Lung (tissue), 12 donors: ENCODE measurements around the gene RFPL2. TPM values are rescaled to one million over a fixed set of nuclear protein-coding genes. Genes with fewer than 3 reads are reported as not detected.
A peak's percentile ranks its signal among the peaks of the same experiment; 100 is the strongest.

Experiments
- ATAC-seq: fragments of 200-7000 bp; cut with Tn5 transposase; one replicate; pipeline ENCODE4 v1.9.1; 2020; ENCODE audit warnings: moderate number of reproducible peaks; ENCODE audit not compliant: insufficient read depth, low FRiP score
- DNase-seq, 3 donors: peaks; one replicate each; pipeline ENCODE4 v3.0.0-alpha.2; 2013 to 2017
- H3K27ac ChIP-seq, 2 donors: one replicate each; pipeline ENCODE4 v1.5.1; 2013; ENCODE audit warnings: mild to moderate bottlenecking in 2 of 2, moderate library complexity in 2 of 2, control low read depth in 1 of 2, inconsistent platforms in 1 of 2, low read depth in 1 of 2, low read length in 1 of 2
- H3K27me3 ChIP-seq, 3 donors: one replicate each; pipeline ENCODE4 v1.5.1; 2013; ENCODE audit warnings: low read length in 2 of 3; ENCODE audit not compliant: control insufficient read depth in 3 of 3, insufficient read depth in 3 of 3
- H3K36me3 ChIP-seq, 4 donors: one replicate each; pipeline ENCODE4 v1.5.1; 2013; ENCODE audit warnings: low read length in 4 of 4, mild to moderate bottlenecking in 1 of 4, moderate library complexity in 1 of 4; ENCODE audit not compliant: control insufficient read depth in 4 of 4, insufficient read depth in 4 of 4
- H3K4me1 ChIP-seq, 5 donors: one replicate each; pipeline ENCODE4 v1.5.1; 2013; ENCODE audit warnings: low read length in 5 of 5, mild to moderate bottlenecking in 2 of 5, moderate library complexity in 1 of 5; ENCODE audit not compliant: control insufficient read depth in 5 of 5, insufficient read depth in 5 of 5
- H3K4me3 ChIP-seq: one replicate; pipeline ENCODE4 v1.5.1; 2013; ENCODE audit warnings: mild to moderate bottlenecking, control low read depth, moderate library complexity
- H3K9ac ChIP-seq, 2 donors: one replicate each; pipeline ENCODE4 v1.5.1; 2013; ENCODE audit warnings: low read length in 2 of 2, control low read depth in 1 of 2; ENCODE audit not compliant: insufficient read depth in 1 of 2
- H3K9me3 ChIP-seq, 4 donors: one replicate each; pipeline ENCODE4 v1.5.1; 2013; ENCODE audit warnings: low read length in 3 of 4, mild to moderate bottlenecking in 1 of 4, moderate library complexity in 1 of 4; ENCODE audit not compliant: control insufficient read depth in 4 of 4, insufficient read depth in 3 of 4
- CTCF ChIP-seq: IDR thresholded peaks from 2 replicates; pipeline ENCODE4 v1.5.1; 2012; ENCODE audit warnings: mild to moderate bottlenecking; ENCODE audit errors: control extremely low read depth, extremely low read depth
- WGBS, 2 donors: extraction: QIAGEN DNeasy Blood & Tissue Kit; methylation state at CpG; one replicate each; pipeline ENCODE4 v1.1.7; 2013; 5-methylcytosine and 5-hydroxymethylcytosine counted together
- polyA plus RNA-seq, 2 donors: library from polyadenylated mRNA; stranded (reverse); fragments of 200-250 nt; gene quantifications; one replicate each; pipeline ENCODE4 v1.2.1, GENCODE V29; 2013
- total RNA-seq, 2 donors: library from RNA; depleted of rRNA in 1 of 2; stranded (reverse); fragments of >200 nt in 1 of 2; gene quantifications; one replicate each; pipeline ENCODE4 v1.2.1, GENCODE V29; 2014 to 2021
- donor health status: control.
- donor health status: control.
- donor health status: Bipolar disorder and iron deficiency.
- donor health status: healthy.
- donor health status: DM: yes; HTN: yes; CAD: no.

The RFPL2 gene
- total and polyA plus RNA-seq, 4 donors: 0.10 TPM; not detected in 3

GRCh38 chr22:32177221-32177765 is 27.6 kb downstream of the RFPL2 start:
- Histone ChIP-seq H3K36me3 (no peaks in the 10 kb centered on the region), H3K27me3 (peaks cover 8 to 49% (median 19%) of the 10 kb centered on the region in 3 donors), H3K27ac (no peak overlapping the region), H3K9ac (no peak overlapping the region), H3K4me1 (peaks cover 0 to 2% (median 0%) of the 10 kb centered on the region in 5 donors), H3K4me3 (no peak overlapping the region), H3K9me3 (peaks cover 0 to 19% (median 0%) of the 10 kb centered on the region in 4 donors)
- no peak for TF ChIP-seq CTCF
- WGBS, 2 donors: 88 to 93% methylated on average over 8 of the region's 8 CpGs
- DNase-seq: peak in 1 of 3 donors; percentile 1
- no peak for ATAC-seq

GRCh38 chr22:32175683-32176644 is 28.9 kb downstream of the RFPL2 start:
- 5% methylated on average over 54 to 73 of the region's 73 CpGs for WGBS, 2 donors
- Histone ChIP-seq H3K4me1 (peaks cover 0 to 2% (median 0%) of the 10 kb centered on the region in 5 donors), H3K36me3 (no peaks in the 10 kb centered on the region), H3K9me3 (peaks cover 0 to 19% (median 0%) of the 10 kb centered on the region in 4 donors), H3K9ac (no peak overlapping the region), H3K4me3 (no peak overlapping the region), H3K27me3 (peaks cover 8 to 44% (median 19%) of the 10 kb centered on the region in 3 donors), H3K27ac (no peak overlapping the region)
- DNase-seq (no peak), ATAC-seq (no peak)
- TF ChIP-seq CTCF: no peak

- H3K27me3 ChIP-seq: peaks cover 8 to 36% (median 16%) of the 10 kb centered on the region in 3 donors
- no peak for TF ChIP-seq CTCF
- peaks cover 0 to 19% (median 0%) of the 10 kb centered on the region in 4 donors for H3K9me3 ChIP-seq
- no peak overlapping the region for H3K9ac ChIP-seq
- peaks cover 0 to 2% (median 0%) of the 10 kb centered on the region in 5 donors for H3K4me1 ChIP-seq
- WGBS, 2 donors: 82 to 87% methylated on average over 11 of the region's 11 CpGs
- no peak overlapping the region for H3K4me3 ChIP-seq
- ATAC-seq: no peak
- DNase-seq: no peak
- H3K36me3 ChIP-seq: no peaks in the 10 kb centered on the region
- H3K27ac ChIP-seq: no peak overlapping the region
Observed at GRCh38 chr22:32175115-32175514, 29.8 kb downstream of the RFPL2 start.
